Stimulated activated CD8-positive, alpha-beta memory T cell treated with anti-CD3 and anti-CD28 coated beads, Interleukin-2, amount 100 ng/mL, for 48 hours (primary cell): ENCODE measurements around the gene SENP6.
A peak's percentile ranks its signal among the peaks of the same experiment; 100 is the strongest.
"Not testable (repeated sequence)": the region's sequence is repeated elsewhere in the genome, so short reads cannot be mapped to it uniquely, and the experiment has no call there.

Experiments
- DNase-seq, 2 donors: peaks; one replicate each; pipeline ENCODE4 v3.0.0-alpha.2; 2020; ENCODE audit warnings: low read depth in 2 of 2

Gene SENP6, protein sequence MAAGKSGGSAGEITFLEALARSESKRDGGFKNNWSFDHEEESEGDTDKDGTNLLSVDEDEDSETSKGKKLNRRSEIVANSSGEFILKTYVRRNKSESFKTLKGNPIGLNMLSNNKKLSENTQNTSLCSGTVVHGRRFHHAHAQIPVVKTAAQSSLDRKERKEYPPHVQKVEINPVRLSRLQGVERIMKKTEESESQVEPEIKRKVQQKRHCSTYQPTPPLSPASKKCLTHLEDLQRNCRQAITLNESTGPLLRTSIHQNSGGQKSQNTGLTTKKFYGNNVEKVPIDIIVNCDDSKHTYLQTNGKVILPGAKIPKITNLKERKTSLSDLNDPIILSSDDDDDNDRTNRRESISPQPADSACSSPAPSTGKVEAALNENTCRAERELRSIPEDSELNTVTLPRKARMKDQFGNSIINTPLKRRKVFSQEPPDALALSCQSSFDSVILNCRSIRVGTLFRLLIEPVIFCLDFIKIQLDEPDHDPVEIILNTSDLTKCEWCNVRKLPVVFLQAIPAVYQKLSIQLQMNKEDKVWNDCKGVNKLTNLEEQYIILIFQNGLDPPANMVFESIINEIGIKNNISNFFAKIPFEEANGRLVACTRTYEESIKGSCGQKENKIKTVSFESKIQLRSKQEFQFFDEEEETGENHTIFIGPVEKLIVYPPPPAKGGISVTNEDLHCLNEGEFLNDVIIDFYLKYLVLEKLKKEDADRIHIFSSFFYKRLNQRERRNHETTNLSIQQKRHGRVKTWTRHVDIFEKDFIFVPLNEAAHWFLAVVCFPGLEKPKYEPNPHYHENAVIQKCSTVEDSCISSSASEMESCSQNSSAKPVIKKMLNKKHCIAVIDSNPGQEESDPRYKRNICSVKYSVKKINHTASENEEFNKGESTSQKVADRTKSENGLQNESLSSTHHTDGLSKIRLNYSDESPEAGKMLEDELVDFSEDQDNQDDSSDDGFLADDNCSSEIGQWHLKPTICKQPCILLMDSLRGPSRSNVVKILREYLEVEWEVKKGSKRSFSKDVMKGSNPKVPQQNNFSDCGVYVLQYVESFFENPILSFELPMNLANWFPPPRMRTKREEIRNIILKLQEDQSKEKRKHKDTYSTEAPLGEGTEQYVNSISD

DNA sequence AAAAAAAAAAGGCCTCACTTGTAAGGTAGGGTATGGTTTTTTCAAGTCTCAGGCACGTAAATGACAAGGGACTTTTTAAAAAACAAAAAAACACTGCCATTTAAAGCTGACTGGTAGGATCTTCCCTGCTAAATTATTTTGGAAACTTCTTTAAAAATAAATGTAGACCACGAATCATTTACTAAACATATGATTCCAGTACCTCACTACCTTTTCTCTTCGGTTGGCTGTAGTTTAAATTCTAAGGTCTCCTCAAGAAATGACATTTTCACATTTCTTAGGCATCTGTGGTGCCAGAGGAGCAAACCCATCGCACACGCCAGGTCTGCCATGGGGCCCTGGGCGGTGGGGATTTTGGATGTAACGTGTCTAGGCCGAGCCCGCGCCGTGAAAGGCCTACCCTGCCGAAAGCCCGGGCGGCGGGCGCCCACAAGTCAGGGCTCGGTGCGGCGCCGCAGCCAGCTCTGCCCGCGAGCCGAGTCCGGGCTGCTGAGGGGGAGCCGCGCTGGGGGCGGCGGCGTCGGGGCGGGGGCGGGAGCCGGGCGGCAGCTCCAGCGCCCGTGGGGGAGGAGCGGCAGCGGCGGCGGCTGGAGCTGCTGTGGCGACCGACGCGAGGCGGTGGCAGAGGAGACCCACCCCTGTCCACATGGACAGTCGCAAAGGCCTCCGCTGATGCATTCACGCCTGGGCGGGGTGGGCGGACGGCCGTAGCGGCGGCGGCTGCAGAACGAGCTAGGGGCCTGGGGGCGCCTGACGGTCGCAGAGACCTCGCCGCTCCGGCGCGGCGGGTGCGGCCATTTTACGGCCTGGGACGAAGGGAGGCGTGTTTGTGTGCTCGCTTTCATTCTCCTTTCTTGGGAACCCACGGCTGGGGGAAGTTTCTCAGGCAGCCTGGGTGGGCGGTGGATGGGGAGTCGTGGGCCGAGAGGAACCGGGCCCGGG, at the start of gene SENP6:
SENP6 (plus strand) TSS at position 577 of the 942 bp plus-strand sequence. CDS start 645 bp downstream, outside the sequence.
- DNase-seq = peak; percentile 60 to 64

DNA sequence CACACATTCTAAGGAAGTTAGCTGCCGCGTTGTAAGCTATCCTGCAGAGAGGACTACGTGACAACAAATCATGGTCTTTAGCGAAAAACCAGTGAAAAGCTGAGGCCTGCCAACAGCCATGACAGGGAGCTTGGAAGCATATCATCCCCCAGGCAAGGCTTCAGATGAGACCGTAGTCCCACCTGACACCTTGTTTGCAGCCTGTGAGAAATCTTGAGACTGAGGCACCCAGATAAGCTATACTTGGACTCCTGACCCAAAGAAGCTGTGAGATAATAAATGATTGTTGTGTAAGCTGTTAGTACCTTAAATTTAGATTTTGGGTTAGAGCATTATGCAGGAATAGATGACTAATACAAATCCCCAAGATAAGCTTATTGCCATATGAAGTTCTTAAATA, 45.4 kb upstream of the SENP6 start:
- no peak for DNase-seq

DNA sequence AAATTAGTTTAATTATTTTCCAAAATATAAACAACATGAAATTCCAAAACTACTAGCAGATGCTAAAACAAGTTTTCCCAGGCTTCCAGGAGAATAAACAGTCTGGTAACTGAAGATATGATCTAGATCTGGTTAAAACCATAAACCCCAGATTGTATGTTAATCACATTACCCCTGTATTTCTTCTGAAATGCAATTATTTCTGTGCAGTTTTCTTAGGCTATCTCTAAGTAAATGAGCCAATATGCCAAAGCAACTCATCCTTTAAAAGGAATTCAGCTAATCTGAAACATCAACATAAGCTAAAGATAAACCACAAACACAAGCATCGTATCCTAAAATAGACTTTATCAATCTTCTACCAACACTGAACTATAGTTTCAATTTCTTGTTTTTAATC, 44.6 kb upstream of the SENP6 start:
- no peak for DNase-seq

DNA sequence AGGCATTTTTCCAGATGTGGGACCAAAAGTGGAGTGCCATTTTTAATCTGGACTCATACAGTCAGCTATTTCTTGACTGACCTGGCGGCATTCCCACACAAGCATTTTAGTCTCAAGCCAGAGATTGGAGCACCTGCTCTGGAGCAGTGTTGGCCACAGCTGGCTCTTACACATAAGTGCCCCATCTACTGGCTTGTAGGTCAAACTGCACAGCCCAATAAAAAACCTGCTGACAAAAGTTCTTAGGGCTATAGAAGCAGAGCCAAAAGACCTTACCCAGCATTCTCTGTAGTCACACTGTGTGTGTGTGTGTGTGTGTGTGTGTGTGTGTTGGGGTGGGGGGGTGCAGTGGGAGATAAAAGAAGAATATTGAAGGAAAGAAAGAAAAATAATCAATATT, 38.6 kb upstream of the SENP6 start:
- DNase-seq = no peak

DNA sequence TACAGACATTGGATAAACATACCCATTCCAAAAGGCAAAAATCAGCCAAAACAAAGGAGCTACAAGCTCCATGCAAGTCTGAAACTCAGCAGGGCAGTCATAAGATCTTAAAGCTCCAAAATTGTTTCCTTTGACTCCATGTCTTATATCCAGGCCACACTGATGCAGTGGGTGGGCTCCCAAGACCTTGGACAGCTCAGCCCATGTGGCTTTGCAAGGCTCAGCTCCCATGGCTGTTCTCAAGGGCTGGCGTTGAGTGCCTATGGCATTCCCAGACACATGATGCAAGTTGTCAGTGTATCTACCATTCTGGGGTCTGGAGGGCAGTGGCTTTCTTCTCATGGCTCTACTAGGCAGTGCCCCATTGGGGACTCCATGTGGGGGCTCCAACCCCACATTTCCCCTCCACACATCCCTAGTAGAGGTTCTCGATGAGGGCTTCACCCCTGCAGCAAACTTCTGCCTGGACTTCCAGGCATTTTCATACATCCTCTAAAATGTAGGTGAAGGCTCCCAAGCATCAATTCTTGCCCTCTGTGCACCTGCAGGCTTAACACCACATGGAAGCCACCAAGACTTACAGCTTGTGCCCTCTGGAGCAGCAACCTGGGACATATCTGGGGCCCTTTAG, 35.4 kb upstream of the SENP6 start:
- DNase-seq = no peak

DNA sequence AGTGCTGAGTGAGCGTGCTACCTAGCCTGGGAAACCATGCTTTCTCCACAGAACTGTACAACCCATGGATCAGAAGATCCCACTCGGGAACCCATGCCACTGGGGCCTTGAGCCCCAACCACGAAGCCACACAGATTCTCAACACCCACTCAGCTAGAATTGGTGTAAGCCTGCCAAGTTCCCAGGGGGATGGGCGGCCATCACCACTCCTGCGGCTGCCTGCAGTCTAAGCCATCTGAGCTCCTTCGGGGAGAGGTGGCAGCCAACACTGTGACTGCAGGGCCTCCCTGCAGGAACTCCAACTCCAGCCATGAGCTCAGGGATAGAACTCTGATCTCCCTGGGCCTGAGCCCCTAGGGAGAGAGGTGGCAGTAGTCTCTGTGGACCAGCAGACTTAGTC, 33.6 kb upstream of the SENP6 start:
- no peak for DNase-seq

DNA sequence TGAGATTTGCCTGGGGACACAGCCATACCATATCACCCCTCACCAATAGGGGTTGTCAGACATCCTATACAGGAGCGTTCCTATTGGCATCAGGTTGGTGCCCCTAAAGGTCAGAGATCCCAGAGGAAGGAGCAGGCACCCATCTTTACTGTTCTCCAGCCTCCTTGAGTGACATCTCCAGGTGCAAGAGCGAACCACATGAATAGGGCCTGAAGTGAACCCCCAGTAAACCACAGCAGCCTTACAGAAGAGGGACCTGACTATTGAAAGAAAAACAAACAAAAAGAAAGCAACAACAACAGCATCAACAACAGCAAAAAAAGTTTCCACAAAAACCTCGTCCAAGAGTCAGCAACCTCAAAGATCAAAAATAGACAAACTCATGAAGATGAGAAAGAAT, 32.7 kb upstream of the SENP6 start:
- no peak for DNase-seq

DNA sequence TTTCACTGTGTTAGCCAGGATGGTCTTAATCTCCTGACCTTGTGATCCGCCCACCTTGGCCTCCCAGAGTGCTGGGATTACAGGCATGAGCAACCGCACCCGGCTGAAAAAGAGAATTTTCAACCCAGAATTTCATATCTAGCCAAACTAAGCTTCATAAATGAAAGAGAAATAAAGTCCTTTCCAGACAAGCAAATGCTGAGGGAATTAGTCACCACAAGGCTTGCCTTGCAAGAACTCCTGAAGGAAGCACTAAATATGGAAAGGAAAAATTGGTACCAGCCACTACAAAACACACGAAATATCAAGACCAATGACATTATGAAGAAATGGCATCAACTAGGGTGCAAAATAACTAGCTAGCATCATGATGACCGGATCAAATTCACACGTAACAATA, 31.0 kb upstream of the SENP6 start:
- DNase-seq = not testable (repeated sequence)

DNA sequence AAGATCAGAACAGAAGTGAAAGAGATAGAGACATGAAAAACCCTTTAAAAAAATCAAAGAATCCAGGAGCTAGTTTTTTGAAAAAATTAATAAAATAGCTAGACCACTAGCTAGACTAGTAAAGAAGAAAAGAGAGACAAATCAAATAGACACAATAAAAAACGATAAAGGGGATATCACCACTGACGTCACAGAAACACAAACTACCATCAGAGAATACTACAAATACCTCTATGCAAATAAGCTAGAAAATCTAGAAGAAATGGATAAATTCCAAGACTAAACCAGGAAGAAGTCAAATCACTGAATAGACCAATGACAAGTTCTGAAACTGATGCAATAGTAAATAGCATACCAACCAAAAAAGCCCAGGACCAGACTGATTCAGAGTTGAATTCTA, 29.6 kb upstream of the SENP6 start:
- DNase-seq = no peak

DNA sequence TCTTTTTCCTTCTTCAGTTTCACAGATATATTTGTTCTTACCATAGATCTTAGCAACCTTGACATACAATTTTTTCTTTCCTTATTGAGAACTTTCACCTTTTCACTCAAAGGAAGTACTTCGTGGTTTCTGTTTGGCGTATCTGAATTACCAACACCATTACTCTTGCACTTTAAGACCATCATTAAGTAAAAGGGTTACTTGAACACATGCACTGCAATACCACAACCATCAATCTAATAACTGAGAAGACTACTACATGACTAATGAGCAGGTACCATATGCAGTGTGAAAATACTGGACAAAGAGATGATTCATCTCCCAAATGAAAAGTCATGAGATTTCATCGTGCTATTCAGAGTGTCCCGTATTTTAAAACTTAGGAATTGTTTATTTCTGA, 21.7 kb upstream of the SENP6 start:
- DNase-seq = no peak

DNA sequence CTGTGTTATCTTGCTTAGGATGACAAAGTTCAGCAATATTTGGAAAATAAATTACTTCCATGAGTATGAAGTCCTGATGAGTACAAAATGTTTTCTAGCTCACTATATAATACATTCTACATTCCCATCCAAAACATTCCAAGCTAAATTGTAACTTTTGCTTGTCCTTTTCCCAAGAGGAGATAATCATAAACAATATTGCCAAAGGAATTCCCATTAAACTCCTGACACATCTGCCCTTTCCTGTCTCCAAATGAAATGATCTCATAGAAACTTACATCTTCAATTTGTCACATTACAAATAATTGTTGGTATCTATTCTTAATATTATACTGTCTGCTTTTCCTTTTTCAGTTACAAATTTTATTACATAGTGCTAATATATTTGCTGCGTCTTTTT, 20.4 kb upstream of the SENP6 start:
- no peak for DNase-seq

DNA sequence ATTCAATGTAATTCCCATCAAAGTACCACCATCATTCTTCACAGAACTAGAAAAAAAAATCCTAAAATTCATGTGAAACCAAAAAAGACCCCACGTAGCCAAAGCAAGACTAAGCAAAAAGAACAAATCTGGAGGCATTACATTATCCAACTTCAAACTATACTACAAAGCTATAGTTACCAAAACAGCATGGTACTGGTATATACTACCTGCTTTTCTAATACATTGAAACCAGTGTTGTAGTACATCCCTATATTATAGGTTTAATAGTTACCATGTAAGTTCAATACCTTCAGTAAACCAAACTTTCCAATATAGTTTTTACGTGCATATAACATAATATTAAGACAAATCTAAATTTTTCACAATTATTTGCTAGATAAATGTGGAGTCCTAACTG, 17.1 kb upstream of the SENP6 start:
- not testable (repeated sequence) for DNase-seq

DNA sequence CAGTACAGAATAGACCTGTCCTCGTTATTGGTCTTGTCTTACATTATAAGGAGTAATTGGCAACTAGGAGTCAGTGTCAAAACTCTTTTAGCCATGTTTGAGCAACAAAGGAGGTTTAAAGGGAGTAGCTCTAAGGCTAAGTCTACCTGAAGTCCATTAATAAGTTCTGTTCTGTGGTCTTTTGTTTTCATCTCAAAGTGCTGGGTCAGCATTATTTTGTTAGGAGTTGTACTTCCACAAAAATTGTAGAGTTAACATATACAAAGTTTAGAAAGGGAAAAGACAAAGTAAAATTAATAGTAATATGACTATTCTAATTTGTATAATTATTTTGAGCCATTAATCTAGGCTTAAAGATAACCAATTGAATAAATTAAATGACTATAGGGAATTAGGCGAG, 12.7 kb upstream of the SENP6 start:
- DNase-seq = no peak

DNA sequence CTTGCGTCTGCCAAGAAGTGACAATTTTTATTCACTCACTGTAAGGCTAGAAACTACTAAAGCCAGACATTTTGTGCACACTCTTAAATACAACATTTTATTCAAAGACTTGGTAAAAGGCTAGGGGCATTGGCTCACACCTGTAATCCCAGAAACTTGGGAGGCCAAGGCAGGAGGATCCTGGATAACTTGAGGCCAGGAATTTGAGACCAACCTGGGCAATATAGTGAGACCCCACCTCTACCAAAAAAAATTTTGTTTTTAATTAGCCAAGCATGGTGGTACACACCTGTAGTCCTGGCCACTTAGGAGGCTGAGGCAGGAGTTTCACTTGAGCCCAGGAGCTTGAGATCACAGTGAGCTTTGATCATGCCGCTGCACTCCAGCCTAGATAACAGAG, 11.3 kb upstream of the SENP6 start:
- DNase-seq = no peak

DNA sequence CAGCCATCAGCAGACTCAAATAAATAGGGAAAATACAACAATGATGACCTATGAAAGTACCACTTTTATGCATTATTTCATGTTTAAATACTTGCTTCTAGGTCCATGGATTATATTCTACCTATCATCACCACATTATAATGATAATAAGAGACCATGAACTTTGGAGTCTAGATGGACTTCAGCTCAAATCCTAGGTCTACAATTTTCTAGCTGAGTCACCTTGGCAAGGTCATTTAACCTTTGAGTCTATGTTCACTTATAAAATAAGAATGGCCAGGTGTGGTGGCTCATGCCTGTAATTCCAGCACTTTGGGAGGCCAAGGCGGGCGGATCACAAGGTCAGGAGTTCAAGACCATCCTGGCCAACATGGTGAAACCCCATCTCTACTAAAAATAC, 5.3 kb upstream of the SENP6 start:
- not testable (repeated sequence) for DNase-seq

DNA sequence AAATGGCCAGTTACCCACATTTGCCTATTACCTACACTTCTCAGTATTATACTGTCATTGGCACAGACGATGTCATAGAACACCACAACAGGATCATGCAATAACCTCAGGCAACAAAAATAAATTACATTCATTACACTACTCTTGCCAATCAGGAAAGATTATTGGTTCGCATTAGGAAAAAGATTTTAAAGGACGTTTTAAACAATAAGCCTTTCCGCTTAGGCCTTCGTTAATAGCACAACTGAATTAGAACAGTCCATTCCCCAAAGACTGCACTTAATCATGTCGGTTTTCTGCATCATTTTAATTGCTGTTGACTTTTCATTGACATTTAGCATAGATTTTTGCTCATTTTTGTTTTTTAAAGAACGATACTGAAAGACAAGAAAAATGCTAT, 912 bp upstream of the SENP6 start:
- DNase-seq = no peak

DNA sequence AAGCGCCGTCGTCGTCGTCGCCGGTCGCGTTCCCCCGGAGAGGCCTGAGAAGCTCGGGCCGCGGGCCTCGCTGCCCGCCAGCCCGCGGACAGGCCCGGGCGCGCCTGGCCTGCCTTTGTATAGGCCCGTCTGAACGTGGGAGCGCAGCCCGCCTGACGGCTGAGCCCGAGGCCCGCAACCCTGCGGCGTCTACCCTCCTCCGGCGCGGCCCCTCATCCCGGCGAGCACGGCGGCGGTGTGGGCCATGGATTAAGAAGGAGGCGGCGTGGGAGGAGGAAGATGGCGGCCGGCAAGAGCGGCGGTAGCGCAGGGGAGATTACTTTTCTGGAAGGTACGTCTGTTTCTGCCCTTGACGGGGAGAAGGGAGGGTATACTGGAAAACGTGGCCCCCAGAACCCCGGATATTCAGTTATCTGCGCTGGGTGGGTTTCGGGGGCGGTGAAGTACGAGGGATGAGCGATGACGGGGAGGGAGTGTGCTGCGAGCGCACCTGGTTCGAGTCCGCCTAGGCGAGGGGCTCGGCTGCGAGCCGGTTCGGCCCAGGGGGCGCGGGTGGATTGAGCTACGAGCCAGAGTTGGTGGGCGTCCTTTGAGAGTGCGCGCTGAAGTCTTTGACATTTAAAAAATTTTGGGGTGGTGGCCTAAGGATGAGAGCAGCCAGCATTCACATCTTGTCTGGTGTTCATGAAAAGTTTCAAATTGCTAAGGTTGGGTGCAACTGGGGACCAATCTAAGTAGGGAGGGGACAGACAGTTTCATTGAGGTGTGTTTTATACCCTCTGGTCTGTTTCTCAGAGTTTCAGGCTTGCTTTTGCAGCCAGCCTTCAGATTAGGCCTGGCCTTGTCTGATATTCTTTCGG, 796 bp downstream of the SENP6 start:
- DNase-seq = peak; percentile 36 to 40

DNA sequence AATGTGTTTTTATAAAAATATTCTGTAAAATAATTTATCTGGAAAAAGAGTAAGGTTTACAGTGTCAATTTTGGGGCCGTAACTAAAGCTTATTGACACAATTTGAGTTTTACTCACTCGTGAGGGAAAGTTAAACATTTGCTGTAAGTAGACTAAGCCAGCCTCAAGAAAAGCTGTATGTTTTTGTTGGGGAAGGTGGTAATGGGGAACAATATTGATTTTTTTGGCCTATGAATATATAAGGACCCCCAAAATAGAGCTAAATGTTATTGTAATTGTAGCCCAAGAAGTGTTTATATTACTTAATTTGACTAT, 1.4 kb downstream of the SENP6 start:
- DNase-seq = no peak

DNA sequence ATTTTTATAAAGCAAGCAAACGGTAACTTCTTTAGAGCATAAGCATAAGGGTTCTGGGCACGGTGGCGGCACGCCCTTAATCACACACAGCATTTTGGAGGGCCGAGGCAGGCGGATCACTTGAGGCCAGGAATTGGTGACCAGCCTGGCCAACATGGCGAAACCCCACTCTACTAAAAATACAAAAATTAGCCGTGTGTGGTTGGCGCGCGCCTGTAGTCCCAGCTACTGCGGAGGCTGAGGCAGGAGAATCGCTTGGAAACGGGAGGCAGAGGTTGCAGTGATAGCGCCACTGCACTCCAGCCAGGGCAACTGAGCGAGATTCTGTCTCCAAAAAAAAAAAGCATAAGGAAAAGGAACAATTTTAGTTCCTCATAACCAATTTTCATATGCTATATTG, 2.6 kb downstream of the SENP6 start:
- DNase-seq = no peak

DNA sequence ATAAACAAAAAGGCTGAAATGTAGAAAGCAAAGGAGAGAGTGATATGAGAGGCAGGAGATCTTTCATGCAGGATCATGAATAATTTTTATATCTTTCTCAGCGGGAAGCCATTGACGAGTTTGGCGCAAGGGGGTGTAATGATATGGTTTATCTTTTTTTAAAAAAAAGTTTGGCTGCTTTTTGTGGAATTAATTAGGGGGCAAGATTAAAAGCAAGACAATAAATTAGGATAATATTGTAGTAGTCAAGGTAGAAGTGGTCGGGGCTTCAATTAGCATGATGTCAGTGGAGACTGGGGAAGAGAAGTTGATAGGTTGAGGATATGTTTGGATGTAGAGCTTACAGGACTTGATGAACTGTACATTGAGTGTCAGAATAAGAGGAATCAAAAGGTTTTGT, 4.0 kb downstream of the SENP6 start:
- DNase-seq = no peak
